GM19239 (cell line): Measurements from ENCODE around the gene ZBTB7C.
"Not testable (repeated sequence)": the region's sequence is repeated elsewhere in the genome, so short reads cannot be mapped to it uniquely, and the experiment has no call there.

Experiments used
- DNase-seq: peaks from one replicate; pipeline ENCODE4 v3.0.0; 2011; ENCODE audit warnings: low spot score; ENCODE audit not compliant: insufficient read length
- FAIRE-seq: peaks from 2 replicates; lab custom pipeline; 2011; peaks lifted over from hg19 to GRCh38; lab: Jason Lieb, UNC

The ZBTB7C gene

GRCh38 chr18:48308755-48309575, 100.2 kb downstream of the ZBTB7C start:
- no peak for FAIRE-seq
- no peak for DNase-seq

- no peak for FAIRE-seq
- DNase-seq = no peak
These were observed 101.1 kb downstream of the ZBTB7C start for GRCh38 chr18:48308027-48308635.

- DNase-seq = no peak
- no peak for FAIRE-seq
These were observed 102.3 kb downstream of the ZBTB7C start for GRCh38 chr18:48306838-48307237.

GRCh38 chr18:48304906-48305693, 104.1 kb downstream of the ZBTB7C start:
- no peak for FAIRE-seq
- no peak for DNase-seq

- FAIRE-seq (no peak), DNase-seq (no peak)
These were observed 105.3 kb downstream of the ZBTB7C start for GRCh38 chr18:48303883-48304282.

GRCh38 chr18:48302736-48303135, 106.4 kb downstream of the ZBTB7C start:
- FAIRE-seq (no peak), DNase-seq (no peak)

- FAIRE-seq = no peak
- DNase-seq = no peak
These were observed 108.7 kb downstream of the ZBTB7C start for GRCh38 chr18:48300463-48300961.

- FAIRE-seq (no peak), DNase-seq (no peak)
These were observed 112.0 kb downstream of the ZBTB7C start for GRCh38 chr18:48297139-48297538.

GRCh38 chr18:48296581-48296980, 112.6 kb downstream of the ZBTB7C start:
- FAIRE-seq = no peak

GRCh38 chr18:48295586-48296311, 113.4 kb downstream of the ZBTB7C start:
- DNase-seq (no peak), FAIRE-seq (no peak)

More at GRCh38 chr18:48296581-48296980, 112.6 kb downstream of the ZBTB7C start:
- DNase-seq = no peak

GRCh38 chr18:48294899-48295585, 114.1 kb downstream of the ZBTB7C start:
- FAIRE-seq (no peak), DNase-seq (no peak)

GRCh38 chr18:48293954-48294898, 115.0 kb downstream of the ZBTB7C start:
- no peak for FAIRE-seq

GRCh38 chr18:48292782-48293424, 116.3 kb downstream of the ZBTB7C start:
- FAIRE-seq (no peak), DNase-seq (no peak)

More at GRCh38 chr18:48293954-48294898, 115.0 kb downstream of the ZBTB7C start:
- no peak for DNase-seq

GRCh38 chr18:48292229-48292628, 117.0 kb downstream of the ZBTB7C start:
- DNase-seq (no peak), FAIRE-seq (no peak)

- no peak for DNase-seq
- no peak for FAIRE-seq
These were observed 118.8 kb downstream of the ZBTB7C start for GRCh38 chr18:48290162-48290926.

GRCh38 chr18:48284743-48285142, 124.4 kb downstream of the ZBTB7C start:
- DNase-seq (no peak), FAIRE-seq (no peak)

GRCh38 chr18:48284011-48284410, 125.2 kb downstream of the ZBTB7C start:
- DNase-seq, FAIRE-seq: not testable (repeated sequence)
